ENCODE results near the gene CACNB4.

Gene CACNB4

GRCh38 chr2:151968770-151969470 lies 129.9 kb downstream of the CACNB4 start:
- no CpG with 5 or more reads among the region's 4 CpGs for WGBS (ENCODE audit: insufficient coverage, insufficient read length)

GRCh38 chr2:151967829-151968722 lies 130.8 kb downstream of the CACNB4 start:
- no peaks in the 10 kb centered on the region for H3K27me3 ChIP-seq (ENCODE audit: control insufficient read depth, insufficient read depth, low read length)
- no peaks in the 10 kb centered on the region for H3K4me1 ChIP-seq (ENCODE audit: control insufficient read depth, insufficient read depth, low read length)
- no peak overlapping the region for H3K4me3 ChIP-seq (ENCODE audit: low read length)
- no peak for DNase-seq (ENCODE audit: low read depth, low spot score)
- WGBS (ENCODE audit: insufficient coverage, insufficient read length), result no CpG with 5 or more reads among the region's 11 CpGs
- no peak overlapping the region for H3K27ac ChIP-seq (ENCODE audit: low read length)
- H3K36me3 ChIP-seq (ENCODE audit: control insufficient read depth, insufficient read depth, low read length), result no peaks in the 10 kb centered on the region
- H3K9me3 ChIP-seq (ENCODE audit: control insufficient read depth, insufficient read depth, low read length), result no peaks in the 10 kb centered on the region

More at GRCh38 chr2:151968770-151969470, 129.9 kb downstream of the CACNB4 start:
- Histone ChIP-seq H3K9me3 (ENCODE audit: control insufficient read depth, insufficient read depth, low read length) (no peaks in the 10 kb centered on the region), H3K4me1 (ENCODE audit: control insufficient read depth, insufficient read depth, low read length) (no peaks in the 10 kb centered on the region), H3K36me3 (ENCODE audit: control insufficient read depth, insufficient read depth, low read length) (no peaks in the 10 kb centered on the region), H3K27ac (ENCODE audit: low read length) (no peak overlapping the region), H3K27me3 (ENCODE audit: control insufficient read depth, insufficient read depth, low read length) (no peaks in the 10 kb centered on the region), H3K4me3 (ENCODE audit: low read length) (no peak overlapping the region)
- DNase-seq (ENCODE audit: low read depth, low spot score), result no peak

DNA sequence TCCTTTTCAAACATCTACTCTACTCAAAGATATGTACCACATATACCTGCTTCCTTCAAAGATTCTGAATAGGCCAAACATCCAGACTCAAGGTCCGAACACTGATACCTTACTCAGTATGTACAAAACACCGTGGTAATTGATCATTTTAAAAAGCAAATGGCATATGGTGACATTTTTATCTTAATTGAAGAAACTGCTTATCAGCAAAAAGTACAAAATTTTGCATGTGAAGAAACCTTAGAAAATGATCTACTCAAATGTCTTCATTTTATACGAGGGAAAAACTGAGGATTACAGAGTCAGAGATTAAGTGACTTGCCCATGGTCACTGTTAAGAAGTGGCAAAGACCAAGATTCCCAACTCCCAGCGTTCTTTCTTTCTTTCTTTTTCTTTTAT lies 133.0 kb downstream of the CACNB4 start:
- no peaks in the 10 kb centered on the region for H3K4me1 ChIP-seq (ENCODE audit: control insufficient read depth, insufficient read depth, low read length)
- no peak overlapping the region for H3K4me3 ChIP-seq (ENCODE audit: low read length)
- no peaks in the 10 kb centered on the region for H3K36me3 ChIP-seq (ENCODE audit: control insufficient read depth, insufficient read depth, low read length)
- no peaks in the 10 kb centered on the region for H3K27me3 ChIP-seq (ENCODE audit: control insufficient read depth, insufficient read depth, low read length)
- no peak for DNase-seq (ENCODE audit: low read depth, low spot score)
- WGBS (ENCODE audit: insufficient coverage, insufficient read length), result no CpG with 5 or more reads among the region's 4 CpGs
- no peaks in the 10 kb centered on the region for H3K9me3 ChIP-seq (ENCODE audit: control insufficient read depth, insufficient read depth, low read length)
- H3K27ac ChIP-seq (ENCODE audit: low read length), result no peak overlapping the region

GRCh38 chr2:151961558-151961957 lies 137.3 kb downstream of the CACNB4 start:
- WGBS (ENCODE audit: insufficient coverage, insufficient read length), result no CpG with 5 or more reads among the region's 4 CpGs
- H3K4me3 ChIP-seq (ENCODE audit: low read length), result no peak overlapping the region
- DNase-seq (ENCODE audit: low read depth, low spot score), result no peak
- no peak overlapping the region for H3K27ac ChIP-seq (ENCODE audit: low read length)
- H3K4me1 ChIP-seq (ENCODE audit: control insufficient read depth, insufficient read depth, low read length), result no peaks in the 10 kb centered on the region
- no peaks in the 10 kb centered on the region for H3K36me3 ChIP-seq (ENCODE audit: control insufficient read depth, insufficient read depth, low read length)
- H3K9me3 ChIP-seq (ENCODE audit: control insufficient read depth, insufficient read depth, low read length), result no peaks in the 10 kb centered on the region
- no peaks in the 10 kb centered on the region for H3K27me3 ChIP-seq (ENCODE audit: control insufficient read depth, insufficient read depth, low read length)

- WGBS (ENCODE audit: insufficient coverage, insufficient read length), result no CpG with 5 or more reads among the region's 1 CpG
- H3K27ac ChIP-seq (ENCODE audit: low read length), result no peak overlapping the region
- no peak overlapping the region for H3K4me3 ChIP-seq (ENCODE audit: low read length)
- no peaks in the 10 kb centered on the region for H3K27me3 ChIP-seq (ENCODE audit: control insufficient read depth, insufficient read depth, low read length)
- H3K9me3 ChIP-seq (ENCODE audit: control insufficient read depth, insufficient read depth, low read length), result no peaks in the 10 kb centered on the region
- no peaks in the 10 kb centered on the region for H3K36me3 ChIP-seq (ENCODE audit: control insufficient read depth, insufficient read depth, low read length)
- DNase-seq (ENCODE audit: low read depth, low spot score), result no peak
- no peaks in the 10 kb centered on the region for H3K4me1 ChIP-seq (ENCODE audit: control insufficient read depth, insufficient read depth, low read length)
Observed at GRCh38 chr2:151959238-151959637, 139.6 kb downstream of the CACNB4 start.

DNA sequence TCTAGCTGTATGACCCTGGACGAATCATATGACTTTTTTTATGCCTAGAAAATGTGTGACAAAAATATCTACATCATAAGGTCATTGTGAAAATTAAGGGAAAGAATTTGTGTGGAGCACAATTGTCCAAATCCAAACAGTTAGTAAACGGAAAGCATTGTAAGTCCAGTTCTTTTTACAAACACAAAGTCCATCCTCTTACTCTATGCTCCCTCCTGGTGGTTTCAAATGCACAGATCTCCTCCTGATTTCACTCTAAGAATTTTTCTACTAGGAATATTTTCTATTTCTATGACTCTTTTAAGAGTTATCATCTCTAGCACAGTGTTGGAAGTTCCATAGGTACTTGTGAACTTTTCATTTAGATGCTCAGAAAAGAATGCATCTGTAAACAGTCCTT lies 145.4 kb downstream of the CACNB4 start:
- no peak overlapping the region for H3K4me3 ChIP-seq (ENCODE audit: low read length)
- H3K4me1 ChIP-seq (ENCODE audit: control insufficient read depth, insufficient read depth, low read length), result no peaks in the 10 kb centered on the region
- no peaks in the 10 kb centered on the region for H3K36me3 ChIP-seq (ENCODE audit: control insufficient read depth, insufficient read depth, low read length)
- no peak overlapping the region for H3K27ac ChIP-seq (ENCODE audit: low read length)
- DNase-seq (ENCODE audit: low read depth, low spot score), result no peak
- H3K9me3 ChIP-seq (ENCODE audit: control insufficient read depth, insufficient read depth, low read length), result no peaks in the 10 kb centered on the region
- WGBS (ENCODE audit: insufficient coverage, insufficient read length), result no CpG with 5 or more reads among the region's 2 CpGs
- no peaks in the 10 kb centered on the region for H3K27me3 ChIP-seq (ENCODE audit: control insufficient read depth, insufficient read depth, low read length)

- no peaks in the 10 kb centered on the region for H3K4me1 ChIP-seq (ENCODE audit: control insufficient read depth, insufficient read depth, low read length)
- no peaks in the 10 kb centered on the region for H3K9me3 ChIP-seq (ENCODE audit: control insufficient read depth, insufficient read depth, low read length)
- H3K36me3 ChIP-seq (ENCODE audit: control insufficient read depth, insufficient read depth, low read length), result no peaks in the 10 kb centered on the region
- no CpG with 5 or more reads among the region's 14 CpGs for WGBS (ENCODE audit: insufficient coverage, insufficient read length)
- H3K4me3 ChIP-seq (ENCODE audit: low read length), result no peak overlapping the region
- no peak overlapping the region for H3K27ac ChIP-seq (ENCODE audit: low read length)
- H3K27me3 ChIP-seq (ENCODE audit: control insufficient read depth, insufficient read depth, low read length), result no peaks in the 10 kb centered on the region
- DNase-seq (ENCODE audit: low read depth, low spot score), result no peak
Observed at GRCh38 chr2:151952691-151953456, 146.0 kb downstream of the CACNB4 start.

DNA sequence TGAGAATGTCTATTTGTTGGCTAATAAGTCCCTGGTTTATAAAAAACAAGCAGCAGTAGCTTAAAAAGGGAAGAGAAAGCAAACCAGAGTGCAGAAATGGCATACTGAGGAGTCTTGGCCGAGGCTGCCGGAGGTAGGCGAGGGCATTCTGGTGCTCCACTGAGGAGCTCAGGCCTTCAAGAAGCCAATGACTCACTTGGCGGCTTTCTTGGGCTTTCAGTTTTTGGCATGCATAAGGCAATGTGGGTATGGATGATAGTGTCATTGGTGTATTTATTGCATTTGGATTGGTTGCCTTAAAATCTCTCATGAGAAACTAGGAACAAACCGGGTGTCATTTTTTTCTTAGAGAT lies 151.1 kb downstream of the CACNB4 start:
- H3K9me3 ChIP-seq (ENCODE audit: control insufficient read depth, insufficient read depth, low read length), result no peaks in the 10 kb centered on the region; the same call in 1 of the 2 replicates
- no CpG with 5 or more reads among the region's 5 CpGs for WGBS (ENCODE audit: insufficient coverage, insufficient read length)
- H3K4me1 ChIP-seq (ENCODE audit: control insufficient read depth, insufficient read depth, low read length), result no peaks in the 10 kb centered on the region
- H3K4me3 ChIP-seq (ENCODE audit: low read length), result no peak overlapping the region
- no peak for DNase-seq (ENCODE audit: low read depth, low spot score)
- no peak overlapping the region for H3K27ac ChIP-seq (ENCODE audit: low read length)
- H3K27me3 ChIP-seq (ENCODE audit: control insufficient read depth, insufficient read depth, low read length), result no peaks in the 10 kb centered on the region
- no peaks in the 10 kb centered on the region for H3K36me3 ChIP-seq (ENCODE audit: control insufficient read depth, insufficient read depth, low read length)

- no peaks in the 10 kb centered on the region for H3K27me3 ChIP-seq (ENCODE audit: control insufficient read depth, insufficient read depth, low read length)
- no peaks in the 10 kb centered on the region; the same call in 1 of the 2 replicates for H3K9me3 ChIP-seq (ENCODE audit: control insufficient read depth, insufficient read depth, low read length)
- H3K36me3 ChIP-seq (ENCODE audit: control insufficient read depth, insufficient read depth, low read length), result no peaks in the 10 kb centered on the region
- H3K4me3 ChIP-seq (ENCODE audit: low read length), result no peak overlapping the region
- no peaks in the 10 kb centered on the region for H3K4me1 ChIP-seq (ENCODE audit: control insufficient read depth, insufficient read depth, low read length)
- H3K27ac ChIP-seq (ENCODE audit: low read length), result no peak overlapping the region
- peak; percentile 37 for DNase-seq (ENCODE audit: low read depth, low spot score)
- no CpG with 5 or more reads among the region's 15 CpGs for WGBS (ENCODE audit: insufficient coverage, insufficient read length)
Observed at GRCh38 chr2:151946899-151947812, 151.7 kb downstream of the CACNB4 start.

Data from iPS DF 6.9 (cell line).